AG04449 (cell line): ENCODE measurements around the gene MFSD8.
"Not testable (repeated sequence)": the region's sequence is repeated elsewhere in the genome, so short reads cannot be mapped to it uniquely, and the experiment has no call there.

ENCODE experiments used
- CTCF ChIA-PET: fragments of 350-600 bp; formaldehyde crosslinking; extraction: SDS; loops from one replicate; lab custom pipeline; 2021; ENCODE audit warnings: antibody characterized with exemption; lab: Yijun Ruan, JAX
- POLR2A ChIA-PET: fragments of 400-600, 350-600 bp; formaldehyde crosslinking; extraction: SDS; loops from one replicate; lab custom pipeline; 2020; ENCODE audit warnings: antibody characterized with exemption, inconsistent platforms; lab: Yijun Ruan, JAX
- DNase-seq: peaks from one replicate; pipeline ENCODE4 v3.0.0-alpha.2; 2010; ENCODE audit warnings: low read depth, low spot score
- H3K4me3 ChIP-seq: 2 replicates; pipeline ENCODE4 v1.5.1; 2011; ENCODE audit warnings: low read depth, mild to moderate bottlenecking, control low read depth, low read length
- TF ChIP-seq, protein P1 (sequence below): IDR thresholded peaks from one replicate; pipeline ENCODE4 v1.5.1; 2011; ENCODE audit warnings: mild to moderate bottlenecking, moderate library complexity, low read length, control low read depth, inconsistent platforms; ENCODE audit not compliant: insufficient read depth; ENCODE audit errors: missing control alignments

The MFSD8 gene

DNA sequence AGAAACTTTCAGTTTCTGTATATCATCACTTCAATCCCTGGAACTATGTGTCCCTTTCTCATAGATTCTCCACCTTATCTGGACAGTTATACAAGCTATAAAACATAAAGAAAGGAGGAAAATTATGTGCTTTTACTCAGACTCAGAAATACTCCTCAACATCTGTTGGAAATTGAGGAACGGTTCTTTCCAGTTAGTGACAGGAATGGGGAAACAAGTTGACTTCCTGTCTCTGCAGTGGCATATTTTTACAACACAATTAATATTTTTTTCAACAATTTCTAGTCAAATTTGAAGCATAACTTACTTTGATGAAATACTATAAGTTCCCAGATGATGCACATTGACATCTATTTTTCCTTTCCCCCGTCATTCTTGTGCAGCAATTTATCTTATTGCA is 28.2 kb upstream of the MFSD8 start:
- TF ChIP-seq, protein P1, sequence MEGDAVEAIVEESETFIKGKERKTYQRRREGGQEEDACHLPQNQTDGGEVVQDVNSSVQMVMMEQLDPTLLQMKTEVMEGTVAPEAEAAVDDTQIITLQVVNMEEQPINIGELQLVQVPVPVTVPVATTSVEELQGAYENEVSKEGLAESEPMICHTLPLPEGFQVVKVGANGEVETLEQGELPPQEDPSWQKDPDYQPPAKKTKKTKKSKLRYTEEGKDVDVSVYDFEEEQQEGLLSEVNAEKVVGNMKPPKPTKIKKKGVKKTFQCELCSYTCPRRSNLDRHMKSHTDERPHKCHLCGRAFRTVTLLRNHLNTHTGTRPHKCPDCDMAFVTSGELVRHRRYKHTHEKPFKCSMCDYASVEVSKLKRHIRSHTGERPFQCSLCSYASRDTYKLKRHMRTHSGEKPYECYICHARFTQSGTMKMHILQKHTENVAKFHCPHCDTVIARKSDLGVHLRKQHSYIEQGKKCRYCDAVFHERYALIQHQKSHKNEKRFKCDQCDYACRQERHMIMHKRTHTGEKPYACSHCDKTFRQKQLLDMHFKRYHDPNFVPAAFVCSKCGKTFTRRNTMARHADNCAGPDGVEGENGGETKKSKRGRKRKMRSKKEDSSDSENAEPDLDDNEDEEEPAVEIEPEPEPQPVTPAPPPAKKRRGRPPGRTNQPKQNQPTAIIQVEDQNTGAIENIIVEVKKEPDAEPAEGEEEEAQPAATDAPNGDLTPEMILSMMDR, result no peak
- ChIA-PET CTCF (no interaction called here), POLR2A (no interaction called here)
- no peak overlapping the region for H3K4me3 ChIP-seq
- DNase-seq, result no peak

GRCh38 chr4:127988638-127989037 is 23.7 kb upstream of the MFSD8 start:
- ChIA-PET POLR2A (no interaction called here), CTCF (no interaction called here)
- H3K4me3 ChIP-seq, result no peak overlapping the region
- DNase-seq, result no peak
- TF ChIP-seq, protein P1, result no peak

- no peak overlapping the region for H3K4me3 ChIP-seq
- ChIA-PET POLR2A (no interaction called here), CTCF (no interaction called here)
- TF ChIP-seq, protein P1, result no peak
- DNase-seq, result no peak
Measured at GRCh38 chr4:127985989-127986388, 21.0 kb upstream of the MFSD8 start.

DNA sequence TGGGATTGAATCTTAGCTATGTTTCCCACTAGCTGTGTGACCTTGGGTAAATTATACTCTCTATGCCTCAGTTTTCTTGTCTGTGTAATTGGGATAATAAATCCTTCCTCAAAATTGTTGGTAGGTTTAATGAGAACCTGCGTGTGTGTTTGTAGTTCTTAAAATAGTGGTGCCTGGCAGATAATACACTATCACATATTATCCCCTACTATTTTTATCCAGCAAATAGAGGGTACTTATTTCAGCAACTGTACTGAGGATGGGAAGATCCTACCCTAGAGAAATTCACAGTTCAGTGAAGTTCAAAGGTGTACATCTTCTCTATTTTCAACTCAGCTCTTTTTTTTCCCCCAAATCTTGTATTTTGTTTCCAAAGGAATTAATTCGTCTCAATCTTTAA is 17.5 kb upstream of the MFSD8 start:
- TF ChIP-seq, protein P1, result no peak
- ChIA-PET CTCF (no interaction called here), POLR2A (no interaction called here)
- H3K4me3 ChIP-seq, result no peak overlapping the region
- DNase-seq, result no peak

DNA sequence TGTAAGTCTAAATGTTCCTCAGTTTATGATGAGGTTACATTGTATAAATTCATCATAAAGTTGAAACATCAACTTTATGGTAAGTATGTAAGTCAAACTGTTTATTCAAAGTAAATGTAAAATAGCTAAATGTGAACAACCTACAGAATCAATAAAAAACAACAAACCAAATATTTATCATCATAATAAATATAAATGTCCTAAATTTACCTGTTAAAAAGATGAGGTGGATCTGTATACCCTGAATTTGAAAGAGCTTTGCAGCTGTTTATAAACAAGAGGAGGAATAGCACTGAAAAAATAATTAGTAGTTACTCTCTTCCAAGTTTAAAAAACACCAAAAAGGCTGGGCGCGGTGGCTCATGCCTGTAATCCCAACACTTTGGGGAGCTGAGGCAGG is 14.0 kb upstream of the MFSD8 start:
- TF ChIP-seq, protein P1, result no peak
- ChIA-PET POLR2A (no interaction called here), CTCF (interaction anchor here (1.2 kb wide), 1 partner anchor 13 kb away, joined by 3 read pairs; no protein-coding TSS in a partner anchor)
- DNase-seq, result no peak
- H3K4me3 ChIP-seq, result no peak overlapping the region

DNA sequence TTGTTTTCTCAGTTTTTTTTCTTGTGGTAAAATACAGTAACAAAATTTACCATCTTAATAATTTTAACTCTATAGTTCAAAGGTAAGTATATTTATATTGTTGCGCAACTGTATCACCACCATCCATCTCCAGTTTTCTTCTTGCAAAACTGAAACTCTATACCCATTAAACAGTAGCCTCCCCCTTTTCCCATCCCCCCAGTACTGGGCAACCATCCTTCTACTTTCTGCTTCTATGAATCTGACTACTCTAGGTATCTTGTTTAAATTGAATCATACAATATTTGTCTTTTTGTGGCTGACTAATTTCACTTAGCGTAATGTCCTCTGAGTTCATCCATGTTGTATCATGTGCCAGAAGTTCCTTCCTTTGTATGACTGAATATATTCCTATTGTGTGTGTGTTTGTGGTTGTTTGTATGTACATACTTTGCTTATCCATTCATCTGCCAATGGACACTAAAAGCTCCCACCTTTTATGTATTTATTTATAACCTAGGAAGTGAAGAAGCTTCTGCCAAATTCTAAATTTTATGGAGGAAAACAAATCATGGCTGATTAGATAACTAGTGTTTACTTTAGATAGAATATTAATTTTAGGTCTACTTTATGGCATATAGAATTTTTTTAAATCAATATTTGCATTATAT is 10.3 kb upstream of the MFSD8 start:
- TF ChIP-seq, protein P1, result no peak
- no peak overlapping the region for H3K4me3 ChIP-seq
- ChIA-PET POLR2A (no interaction called here), CTCF (no interaction called here)
- no peak for DNase-seq

DNA sequence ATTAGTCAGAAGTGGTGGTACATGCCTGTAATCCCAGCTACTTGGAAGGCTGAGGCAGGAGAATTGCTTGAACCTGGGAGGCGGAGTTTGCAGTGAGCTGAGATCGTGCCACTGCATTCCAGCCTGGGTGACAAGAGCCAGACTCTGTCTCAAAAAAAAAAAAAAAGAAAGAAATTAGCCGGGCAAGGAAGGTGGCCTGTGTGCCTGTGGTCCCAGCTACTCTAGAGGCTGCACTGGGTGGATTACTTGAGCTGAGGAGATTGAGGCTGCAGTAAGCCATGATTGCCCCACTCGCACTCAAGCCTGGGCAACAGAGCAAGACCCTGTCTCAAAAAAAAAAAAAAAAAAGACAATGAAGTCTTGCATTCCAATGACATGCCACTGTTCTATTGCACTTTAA is 6.0 kb upstream of the MFSD8 start:
- POLR2A ChIA-PET, CTCF ChIA-PET, DNase-seq, H3K4me3 ChIP-seq: not testable (repeated sequence)
